ENCODE results near the gene SPATA3. TPM values are rescaled to one million over a fixed set of nuclear protein-coding genes. Genes with fewer than 3 reads are reported as not detected.

Gene SPATA3
- total RNA-seq, 1 donor, result not detected

DNA sequence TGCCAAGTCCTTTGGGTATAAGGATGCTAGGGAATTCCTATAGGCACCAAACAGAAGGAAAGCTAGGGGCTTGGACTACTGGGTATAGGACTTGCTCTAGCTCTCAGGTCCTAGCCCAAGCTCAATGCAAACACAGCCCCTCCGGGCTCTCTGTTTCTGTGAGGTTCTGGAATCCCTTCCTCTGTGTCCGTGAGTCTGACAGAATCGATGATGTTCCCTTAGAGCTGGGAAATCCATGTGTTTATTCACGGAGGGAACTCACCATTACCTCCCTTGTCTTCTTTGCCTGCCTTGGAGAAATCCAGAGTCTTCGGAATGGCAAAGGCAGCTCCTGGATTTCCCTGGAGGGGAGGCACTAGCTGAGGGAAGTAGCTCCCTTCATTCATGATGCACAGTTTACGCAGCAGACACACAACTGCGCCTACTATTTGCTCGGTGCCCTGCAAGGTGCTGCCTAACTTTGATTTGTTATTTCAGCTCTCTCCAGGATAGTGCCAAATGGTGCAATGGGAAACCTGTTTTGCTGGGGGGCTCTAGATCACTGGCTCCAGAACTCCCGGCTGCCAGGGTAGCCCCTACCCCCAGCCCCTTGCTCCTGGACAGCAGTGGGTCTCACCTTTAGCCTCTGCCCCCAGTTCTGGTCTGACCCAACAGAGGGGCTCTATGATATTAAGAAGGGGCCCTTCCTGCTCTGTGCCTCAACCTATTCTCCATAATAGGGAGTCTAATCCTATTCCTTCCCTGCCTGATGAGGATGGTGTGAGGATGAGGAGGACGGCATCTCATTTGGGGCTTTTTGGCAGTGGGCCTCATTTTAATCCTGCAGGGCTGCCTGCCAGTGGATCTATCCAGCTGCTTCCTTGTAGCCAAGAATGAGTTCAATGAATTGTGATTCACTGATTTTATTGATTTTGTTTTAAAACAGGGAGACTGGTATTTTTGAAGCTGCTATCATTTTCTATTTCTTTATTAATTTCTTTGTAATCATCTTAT is 52.3 kb downstream of the SPATA3 start:
- no peak overlapping the region for H3K4me3 ChIP-seq (ENCODE audit: low read depth, low read length)
- TF ChIP-seq, protein P1, sequence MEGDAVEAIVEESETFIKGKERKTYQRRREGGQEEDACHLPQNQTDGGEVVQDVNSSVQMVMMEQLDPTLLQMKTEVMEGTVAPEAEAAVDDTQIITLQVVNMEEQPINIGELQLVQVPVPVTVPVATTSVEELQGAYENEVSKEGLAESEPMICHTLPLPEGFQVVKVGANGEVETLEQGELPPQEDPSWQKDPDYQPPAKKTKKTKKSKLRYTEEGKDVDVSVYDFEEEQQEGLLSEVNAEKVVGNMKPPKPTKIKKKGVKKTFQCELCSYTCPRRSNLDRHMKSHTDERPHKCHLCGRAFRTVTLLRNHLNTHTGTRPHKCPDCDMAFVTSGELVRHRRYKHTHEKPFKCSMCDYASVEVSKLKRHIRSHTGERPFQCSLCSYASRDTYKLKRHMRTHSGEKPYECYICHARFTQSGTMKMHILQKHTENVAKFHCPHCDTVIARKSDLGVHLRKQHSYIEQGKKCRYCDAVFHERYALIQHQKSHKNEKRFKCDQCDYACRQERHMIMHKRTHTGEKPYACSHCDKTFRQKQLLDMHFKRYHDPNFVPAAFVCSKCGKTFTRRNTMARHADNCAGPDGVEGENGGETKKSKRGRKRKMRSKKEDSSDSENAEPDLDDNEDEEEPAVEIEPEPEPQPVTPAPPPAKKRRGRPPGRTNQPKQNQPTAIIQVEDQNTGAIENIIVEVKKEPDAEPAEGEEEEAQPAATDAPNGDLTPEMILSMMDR (IDR thresholded peaks at IDR 0.05; ENCODE audit: insufficient read depth, low read depth, low read length), result no peak

GRCh38 chr2:231049286-231050017 is 53.5 kb downstream of the SPATA3 start:
- DNase-seq (ENCODE audit: low read depth), result no peak
- TF ChIP-seq, protein P1 (IDR thresholded peaks at IDR 0.05; ENCODE audit: insufficient read depth, low read depth, low read length), result no peak

More for the DNA sequence above, 52.3 kb downstream of the SPATA3 start:
- DNase-seq (ENCODE audit: low read depth), result no peak

DNA sequence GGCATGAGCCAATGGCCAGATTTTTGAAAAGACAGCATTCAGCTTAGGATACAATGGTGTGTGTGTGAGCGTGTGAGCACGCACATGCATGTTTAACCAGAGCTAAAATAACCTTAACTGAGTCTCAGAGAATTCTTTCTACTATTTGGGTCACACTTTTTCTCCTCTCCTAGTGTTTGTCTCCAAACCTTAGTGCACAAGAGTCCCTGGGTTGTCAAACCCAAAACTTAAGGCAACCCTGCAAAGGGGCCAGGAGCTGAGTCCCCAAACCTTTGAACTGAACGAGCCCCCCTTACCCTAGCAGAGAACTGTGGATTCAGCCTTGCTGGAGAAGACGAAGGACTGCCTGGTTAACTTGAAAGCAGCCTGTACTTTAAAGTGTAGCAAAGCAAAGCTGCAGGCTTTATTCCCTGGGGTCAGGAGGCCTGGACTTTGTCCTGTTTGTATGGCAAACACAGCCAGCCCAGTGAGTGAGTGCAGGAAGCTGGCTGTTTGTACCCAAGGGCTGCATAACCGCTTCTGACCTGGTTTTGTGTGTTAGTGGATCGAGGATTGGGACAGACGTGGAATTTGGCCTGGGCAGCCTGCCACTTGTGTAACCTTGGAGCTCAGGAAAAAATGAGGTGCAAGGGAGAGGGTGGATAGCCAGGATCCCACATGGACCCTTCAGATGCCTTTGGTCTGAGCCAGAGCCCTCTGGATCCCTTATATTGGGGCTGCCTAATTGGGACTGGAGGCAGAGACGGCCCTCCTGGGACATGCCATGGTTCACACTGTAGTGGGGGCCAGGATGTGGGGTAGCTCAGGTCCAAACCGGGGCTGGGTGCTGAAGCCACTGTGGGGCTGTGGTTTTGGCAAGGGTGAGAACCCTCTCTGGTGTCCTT is 54.3 kb downstream of the SPATA3 start:
- DNase-seq (ENCODE audit: low read depth), result no peak
- H3K4me3 ChIP-seq (ENCODE audit: low read depth, low read length), result no peak overlapping the region
- TF ChIP-seq, protein P1 (IDR thresholded peaks at IDR 0.05; ENCODE audit: insufficient read depth, low read depth, low read length), result no peak

More at GRCh38 chr2:231049286-231050017, 53.5 kb downstream of the SPATA3 start:
- no peak overlapping the region for H3K4me3 ChIP-seq (ENCODE audit: low read depth, low read length)

GRCh38 chr2:231051116-231051515 is 55.2 kb downstream of the SPATA3 start:
- no peak for DNase-seq (ENCODE audit: low read depth)
- TF ChIP-seq, protein P1 (IDR thresholded peaks at IDR 0.05; ENCODE audit: insufficient read depth, low read depth, low read length), result no peak
- no peak overlapping the region for H3K4me3 ChIP-seq (ENCODE audit: low read depth, low read length)

DNA sequence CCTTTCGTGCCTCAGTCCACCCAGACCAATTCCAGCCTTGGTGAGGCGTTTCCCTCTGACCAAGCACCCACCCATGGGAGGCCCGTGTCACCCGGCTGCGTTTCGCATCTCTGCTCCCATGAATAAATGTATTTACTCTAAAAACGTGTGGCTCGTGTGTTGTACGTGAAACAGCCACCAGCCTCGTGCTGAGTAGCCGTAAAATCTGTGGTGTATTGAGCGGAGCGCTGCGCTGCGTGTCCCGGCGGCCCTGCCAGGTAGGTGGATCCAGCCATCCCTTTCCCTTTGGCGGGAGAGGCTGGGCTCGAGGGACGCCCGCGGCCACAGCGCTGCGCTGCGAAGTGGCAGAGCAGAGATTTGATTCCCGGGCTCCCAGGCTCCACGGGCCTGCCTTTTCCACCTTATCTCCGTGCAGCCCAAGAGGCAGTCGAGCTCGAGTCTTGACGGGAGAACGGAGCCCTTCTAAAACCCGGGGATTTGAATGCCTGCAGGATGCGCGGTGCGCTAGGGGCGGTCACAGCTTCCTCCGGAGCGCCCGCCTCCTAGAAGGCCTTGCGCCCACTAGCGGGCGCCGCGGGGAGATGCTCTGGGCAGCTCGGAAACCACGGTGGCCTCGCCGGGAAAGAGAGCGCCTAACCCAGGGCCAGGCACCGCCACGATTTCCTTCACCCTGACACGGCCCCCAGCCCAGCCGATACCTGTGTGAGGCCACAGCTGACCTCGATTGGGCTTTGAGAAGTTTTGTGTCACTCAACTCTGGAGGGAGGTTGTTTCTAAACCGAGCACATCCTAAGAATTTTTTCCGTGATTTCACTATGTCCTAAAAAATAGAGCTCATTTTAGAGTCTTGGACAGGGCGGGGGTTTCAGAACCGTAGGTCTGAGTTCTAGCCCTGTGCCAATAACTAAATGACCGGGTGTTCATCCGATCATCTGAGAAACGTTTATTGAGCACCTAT is 56.9 kb downstream of the SPATA3 start:
- peak; percentile 76 for DNase-seq (ENCODE audit: low read depth)
- H3K4me3 ChIP-seq (ENCODE audit: low read depth, low read length), result peak overlapping the region; percentile 67
- TF ChIP-seq, protein P1 (IDR thresholded peaks at IDR 0.05; ENCODE audit: insufficient read depth, low read depth, low read length), result peak; percentile 94
